HG03565 (cell line): Measurements from ENCODE around the gene ENTPD1.
"Not testable (repeated sequence)": the region's sequence is repeated elsewhere in the genome, so short reads cannot be mapped to it uniquely, and the experiment has no call there.

Source experiments
- ATAC-seq: cut with Tn5 transposase; IDR thresholded peaks from one replicate; pipeline ENCODE4 v1.9.1; 2021; ENCODE audit warnings: mild to moderate bottlenecking, moderate library complexity; ENCODE audit not compliant: unreplicated experiment

Gene ENTPD1

DNA sequence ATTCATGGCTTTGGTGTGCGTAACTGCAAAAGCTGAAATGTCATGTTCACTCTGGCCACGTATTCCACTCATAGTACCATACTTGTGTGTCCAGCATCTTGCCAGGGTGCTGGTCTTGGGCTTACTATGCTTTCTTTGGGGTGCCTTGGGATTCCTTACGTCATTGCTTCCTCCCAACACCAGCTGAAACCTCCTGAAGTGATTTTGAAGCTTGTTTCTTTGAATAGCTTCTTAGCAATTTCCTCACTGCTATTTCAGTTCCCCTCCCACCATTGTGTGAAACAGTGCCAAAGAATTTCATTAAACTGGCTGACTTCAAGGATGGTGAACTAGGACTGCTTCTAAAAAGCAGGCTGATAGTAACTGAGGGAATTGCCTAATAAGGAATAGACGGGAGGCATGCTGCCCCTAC is 36.9 kb downstream of the ENTPD1 start:
- no peak for ATAC-seq

DNA sequence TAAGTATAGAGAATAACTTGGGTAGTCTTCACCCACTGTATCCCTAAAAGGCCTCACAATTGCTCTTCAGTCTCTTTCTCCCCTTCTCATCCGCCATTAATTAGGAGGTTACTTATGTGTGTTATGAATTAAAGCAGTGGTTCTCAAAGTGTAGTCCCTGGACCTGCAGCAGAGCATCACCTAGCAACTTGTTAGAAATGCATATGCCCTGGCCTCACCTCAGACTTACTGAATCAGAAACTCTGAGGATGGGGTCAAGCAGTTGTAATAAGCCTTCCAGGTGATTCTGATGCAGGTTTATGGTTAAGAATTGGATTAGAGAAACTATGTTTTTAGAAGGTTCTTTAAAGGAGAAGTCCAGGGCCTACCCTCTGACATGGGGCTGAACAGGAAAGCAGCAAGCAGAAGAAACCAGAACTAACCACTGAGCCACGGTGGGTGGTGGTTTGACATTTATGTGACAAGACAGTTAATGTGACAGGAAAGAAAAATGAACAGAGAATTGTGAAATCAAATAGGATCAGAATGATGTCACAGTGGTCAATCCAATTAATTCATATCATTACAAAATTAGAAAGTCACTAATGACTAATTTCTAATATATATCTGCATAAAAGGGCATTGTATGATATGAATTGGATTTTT is 37.6 kb downstream of the ENTPD1 start:
- no peak for ATAC-seq

GRCh38 chr10:95794195-95794594 is 38.2 kb downstream of the ENTPD1 start:
- no peak for ATAC-seq

- no peak for ATAC-seq
Observed at GRCh38 chr10:95795602-95796001, 39.6 kb downstream of the ENTPD1 start.

DNA sequence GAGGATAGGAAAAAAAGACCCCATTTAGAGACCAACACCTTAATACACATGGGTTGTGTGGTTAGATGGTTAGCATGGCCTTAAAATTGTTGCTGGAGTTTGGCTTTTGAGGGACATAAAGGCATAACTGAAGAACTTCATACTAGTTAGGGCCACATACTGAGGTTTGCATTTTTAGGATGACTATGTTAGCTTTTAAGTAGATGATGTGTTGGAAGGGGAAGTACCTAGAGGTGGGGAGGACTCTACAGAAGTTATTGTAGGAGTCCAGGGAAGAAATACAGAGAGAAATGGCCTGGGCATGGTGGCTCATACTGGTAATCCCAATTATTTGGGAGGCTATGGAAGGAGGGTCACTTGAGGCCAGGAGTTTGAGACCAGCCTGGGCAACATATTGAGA is 40.5 kb downstream of the ENTPD1 start:
- no peak for ATAC-seq

DNA sequence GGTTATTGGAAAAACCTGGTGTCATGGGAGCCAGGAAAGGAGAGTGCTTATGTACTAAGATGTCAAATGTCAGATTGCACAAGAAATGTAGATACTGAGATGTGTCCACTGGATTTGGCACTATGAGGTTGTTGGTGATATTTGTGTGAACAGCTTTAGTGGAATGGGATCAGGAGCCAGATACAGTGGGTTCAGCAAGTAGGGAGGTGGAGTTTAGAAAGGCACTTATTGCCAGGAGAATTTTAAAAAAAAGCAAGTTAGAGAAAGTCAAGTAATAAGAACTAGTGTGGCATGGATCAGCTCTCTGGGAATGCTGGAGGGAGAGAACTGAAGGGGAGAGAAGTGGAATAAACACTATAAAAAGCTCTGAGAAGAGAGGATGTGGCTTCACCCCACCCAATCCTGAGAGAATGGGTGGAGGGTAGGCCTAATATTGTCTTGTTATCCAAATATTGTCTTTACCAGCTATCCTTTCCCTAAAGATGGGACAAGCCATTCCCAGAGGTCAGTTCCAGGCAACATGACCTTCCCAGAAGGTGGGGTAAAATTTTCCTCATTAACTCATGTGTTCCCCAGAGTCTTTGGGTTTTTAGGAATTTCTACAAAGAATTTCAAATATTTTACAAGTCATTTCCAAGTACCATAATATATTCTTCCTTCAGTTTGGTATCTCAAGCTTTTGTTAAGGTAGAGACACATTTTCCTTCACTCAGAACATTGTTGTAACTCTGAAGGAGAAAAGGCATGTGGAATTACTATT is 42.3 kb downstream of the ENTPD1 start:
- no peak for ATAC-seq

DNA sequence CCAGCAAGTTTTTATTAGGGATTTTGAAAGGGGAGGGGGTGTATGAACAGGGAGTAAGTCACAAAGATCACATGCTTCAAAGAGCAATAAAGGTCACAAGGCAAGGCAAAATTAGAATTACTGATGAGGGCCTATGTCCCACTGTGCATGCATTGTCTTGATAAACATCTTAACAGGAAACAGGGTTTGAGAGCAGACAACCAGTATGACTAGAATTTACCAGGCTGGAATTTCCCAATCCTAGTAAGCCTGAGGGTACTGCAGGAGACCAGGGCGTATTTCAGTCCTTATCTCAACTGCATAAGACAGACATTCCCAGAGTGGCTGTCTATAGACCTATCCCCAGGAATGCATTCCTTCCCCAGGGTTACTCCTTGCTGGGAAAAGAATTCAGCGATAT is 44.3 kb downstream of the ENTPD1 start:
- not testable (repeated sequence) for ATAC-seq

- not testable (repeated sequence) for ATAC-seq
Observed at GRCh38 chr10:95806687-95807380, 50.9 kb downstream of the ENTPD1 start.

DNA sequence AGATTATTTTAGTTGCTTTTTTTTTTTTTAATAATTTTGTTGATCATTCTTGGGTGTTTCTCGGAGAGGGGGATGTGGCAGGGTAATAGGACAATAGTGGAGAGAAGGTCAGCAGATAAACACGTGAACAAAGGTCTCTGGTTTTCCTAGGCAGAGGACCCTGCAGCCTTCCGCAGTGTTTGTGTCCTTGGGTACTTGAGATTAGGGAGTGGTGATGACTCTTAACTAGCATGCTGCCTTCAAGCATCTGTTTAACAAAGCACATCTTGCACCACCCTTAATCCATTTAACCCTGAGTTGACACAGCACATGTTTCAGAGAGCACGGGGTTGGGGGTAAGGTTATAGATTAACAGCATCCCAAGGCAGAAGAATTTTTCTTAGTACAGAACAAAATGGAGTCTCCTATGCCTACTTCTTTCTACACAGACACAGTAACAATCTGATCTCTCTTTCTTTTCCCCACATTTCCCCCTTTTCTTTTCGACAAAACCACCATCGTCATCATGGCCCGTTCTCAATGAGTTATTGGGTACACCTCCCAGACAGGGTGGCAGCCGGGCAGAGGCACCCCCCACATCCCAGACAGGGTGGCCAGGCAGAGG is 52.8 kb downstream of the ENTPD1 start:
- not testable (repeated sequence) for ATAC-seq

- ATAC-seq, result no peak
Observed at GRCh38 chr10:95809370-95810197, 53.6 kb downstream of the ENTPD1 start.

- ATAC-seq, result no peak
Observed at GRCh38 chr10:95810198-95810976, 54.4 kb downstream of the ENTPD1 start.

DNA sequence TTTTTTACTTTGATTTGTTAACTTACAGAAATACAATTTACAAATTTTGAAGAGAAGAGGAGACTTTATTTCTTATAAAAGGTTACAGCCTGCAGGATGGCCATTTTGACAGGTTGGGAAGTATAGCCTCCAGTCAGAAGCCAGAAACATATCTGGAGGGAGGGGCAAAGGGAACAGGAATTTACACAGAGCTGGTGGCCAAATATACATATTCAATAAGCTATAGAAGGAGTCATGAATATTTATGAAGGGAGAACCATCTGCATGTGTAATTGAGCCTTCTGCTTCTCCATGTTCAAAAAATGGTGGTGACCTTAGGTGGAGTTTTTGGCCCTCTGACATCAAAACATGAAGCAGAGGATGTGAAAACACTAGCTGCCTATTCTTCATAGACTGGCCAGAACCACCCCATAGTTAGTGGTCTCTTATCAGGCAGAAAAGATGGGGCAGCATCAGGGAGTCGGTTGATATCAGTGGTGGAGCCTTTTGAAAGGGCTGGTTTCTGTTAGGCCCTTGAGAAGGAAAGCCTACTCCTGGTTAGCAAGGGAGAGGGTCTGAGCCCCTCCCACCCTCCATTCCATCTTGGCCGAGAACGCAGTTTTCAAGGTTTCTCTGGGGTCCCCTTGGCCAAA is 57.2 kb downstream of the ENTPD1 start:
- no peak for ATAC-seq

- no peak for ATAC-seq
Observed at GRCh38 chr10:95814011-95814727, 58.2 kb downstream of the ENTPD1 start.

GRCh38 chr10:95815133-95815532 is 59.2 kb downstream of the ENTPD1 start:
- ATAC-seq, result no peak

DNA sequence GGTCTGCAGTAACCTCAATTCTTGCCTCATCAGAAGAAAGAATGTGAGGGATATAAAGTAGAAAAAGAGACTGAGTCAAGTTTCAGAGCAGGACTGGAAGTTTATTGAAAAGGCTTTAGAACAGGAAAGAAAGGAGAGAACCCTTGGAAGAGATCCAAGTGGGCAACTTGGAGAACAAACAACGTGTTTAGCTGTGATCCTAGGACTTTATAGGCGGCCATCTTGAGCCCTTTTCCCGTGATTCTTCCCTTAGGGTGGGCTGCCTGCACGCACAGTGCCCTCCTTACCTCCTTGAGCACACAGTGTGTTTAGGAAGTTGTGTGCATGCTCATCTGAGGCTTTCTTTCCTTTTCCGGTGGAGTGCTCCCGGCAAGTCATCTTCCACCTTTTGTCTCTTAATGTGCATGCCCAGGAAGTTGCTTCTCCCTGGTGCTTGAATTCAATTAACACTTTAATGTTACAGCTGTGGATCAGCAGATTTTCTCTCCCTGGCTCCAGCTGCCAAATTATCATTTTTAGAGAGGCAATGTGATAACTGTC is 59.8 kb downstream of the ENTPD1 start:
- no peak for ATAC-seq

DNA sequence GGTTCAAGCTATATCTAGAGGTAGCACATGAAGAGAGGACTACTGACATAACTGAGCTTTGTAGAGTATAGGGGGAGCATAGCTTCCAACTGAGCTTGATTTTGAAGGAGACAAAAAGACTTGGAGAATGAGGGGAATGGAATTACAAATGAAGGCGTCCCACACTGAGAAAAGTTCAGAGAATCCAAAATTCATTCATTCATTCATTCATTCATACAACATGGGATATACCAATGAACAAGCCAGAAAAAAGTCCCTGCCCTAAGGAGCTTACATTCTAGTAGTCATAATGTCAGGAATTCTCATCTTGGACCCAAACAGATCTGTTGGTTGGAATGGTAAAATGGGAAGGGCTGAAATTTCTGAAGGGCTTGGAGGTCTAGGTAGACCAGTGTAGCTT is 62.0 kb downstream of the ENTPD1 start:
- ATAC-seq, result no peak

GRCh38 chr10:95818668-95819067 is 62.7 kb downstream of the ENTPD1 start:
- ATAC-seq, result no peak

- no peak for ATAC-seq
Observed at GRCh38 chr10:95819620-95820329, 63.8 kb downstream of the ENTPD1 start.
